Activated CD4-positive, alpha-beta memory T cell treated with anti-CD3 and anti-CD28 coated beads, Interleukin-2, amount 10 ng/mL, durations not matched to agents 7 days and 5 days (primary cell): ENCODE measurements around the gene B3GNT7. TPM values are rescaled to one million over a fixed set of nuclear protein-coding genes. Genes with fewer than 3 reads are reported as not detected.
A peak's percentile ranks its signal among the peaks of the same experiment; 100 is the strongest.
"Not testable (repeated sequence)": the region's sequence is repeated elsewhere in the genome, so short reads cannot be mapped to it uniquely, and the experiment has no call there.

Source experiments
- CTCF ChIA-PET: fragments of 350-600 bp; sonication (Branson Sonifier 250); formaldehyde crosslinking; loops from one replicate; lab custom pipeline; 2021; ENCODE audit warnings: antibody characterized with exemption, inconsistent platforms; lab: Charles Lee
- POLR2A ChIA-PET: fragments of 350-600 bp; sonication (Branson Sonifier 250); formaldehyde crosslinking; loops from one replicate; lab custom pipeline; 2021; ENCODE audit warnings: antibody characterized with exemption; lab: Charles Lee
- DNase-seq: peaks from one replicate; pipeline ENCODE4 v3.0.0-alpha.2; 2020
- H3K27ac Mint-ChIP-seq: one replicate; pipeline ENCODE4 v1.8.0; 2021; ENCODE audit warnings: mild to moderate bottlenecking, mixed read lengths
- H3K27me3 Mint-ChIP-seq: one replicate; pipeline ENCODE4 v1.8.0; 2021; ENCODE audit warnings: mixed read lengths
- H3K36me3 Mint-ChIP-seq: one replicate; pipeline ENCODE4 v1.8.0; 2021; ENCODE audit warnings: low read depth, mixed read lengths
- H3K4me1 Mint-ChIP-seq: one replicate; pipeline ENCODE4 v1.8.0; 2021; ENCODE audit warnings: mixed read lengths
- H3K4me3 Mint-ChIP-seq: one replicate; pipeline ENCODE4 v1.8.0; 2021; ENCODE audit warnings: mild to moderate bottlenecking, mixed read lengths
- H3K9me3 Mint-ChIP-seq: one replicate; pipeline ENCODE4 v1.8.0; 2021; ENCODE audit warnings: mixed read lengths
- total RNA-seq, 2 experiments: library from RNA; stranded (reverse); gene quantifications; one replicate each; pipeline ENCODE4 v1.2.3, GENCODE V29; 2021

B3GNT7 gene
- total RNA-seq, 2 experiments from 2014 or later, result 0.15 TPM; not detected in 1

DNA sequence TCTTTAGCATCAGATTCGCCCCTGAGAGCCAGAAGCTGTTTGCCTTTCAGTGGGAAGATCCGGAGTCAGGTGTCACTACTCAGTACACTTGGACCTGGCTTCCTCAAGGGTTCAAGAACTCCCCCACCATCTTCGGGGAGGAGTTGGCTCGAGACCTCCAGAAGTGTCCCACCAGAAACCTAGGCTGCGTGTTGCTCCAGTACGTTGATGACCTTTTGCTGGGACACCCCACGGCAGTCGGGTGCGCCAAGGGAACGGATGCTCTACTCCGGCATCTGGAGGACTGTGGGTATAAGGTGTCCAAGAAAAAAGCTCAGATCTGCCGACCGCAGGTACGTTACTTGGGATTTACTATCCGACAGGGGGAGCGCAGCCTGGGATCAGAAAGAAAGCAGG, 8.7 kb downstream of the B3GNT7 start:
- peaks cover 20% of the 10 kb centered on the region for H3K4me1 Mint-ChIP-seq
- CTCF ChIA-PET, result interaction anchor here (1.2 kb wide), 1 partner anchor 176 kb away, joined by 3 read pairs; no protein-coding TSS in a partner anchor
- POLR2A ChIA-PET, H3K36me3 Mint-ChIP-seq, H3K9me3 Mint-ChIP-seq, H3K27ac Mint-ChIP-seq, DNase-seq, H3K4me3 Mint-ChIP-seq: not testable (repeated sequence)
- peaks cover 18% of the 10 kb centered on the region for H3K27me3 Mint-ChIP-seq

DNA sequence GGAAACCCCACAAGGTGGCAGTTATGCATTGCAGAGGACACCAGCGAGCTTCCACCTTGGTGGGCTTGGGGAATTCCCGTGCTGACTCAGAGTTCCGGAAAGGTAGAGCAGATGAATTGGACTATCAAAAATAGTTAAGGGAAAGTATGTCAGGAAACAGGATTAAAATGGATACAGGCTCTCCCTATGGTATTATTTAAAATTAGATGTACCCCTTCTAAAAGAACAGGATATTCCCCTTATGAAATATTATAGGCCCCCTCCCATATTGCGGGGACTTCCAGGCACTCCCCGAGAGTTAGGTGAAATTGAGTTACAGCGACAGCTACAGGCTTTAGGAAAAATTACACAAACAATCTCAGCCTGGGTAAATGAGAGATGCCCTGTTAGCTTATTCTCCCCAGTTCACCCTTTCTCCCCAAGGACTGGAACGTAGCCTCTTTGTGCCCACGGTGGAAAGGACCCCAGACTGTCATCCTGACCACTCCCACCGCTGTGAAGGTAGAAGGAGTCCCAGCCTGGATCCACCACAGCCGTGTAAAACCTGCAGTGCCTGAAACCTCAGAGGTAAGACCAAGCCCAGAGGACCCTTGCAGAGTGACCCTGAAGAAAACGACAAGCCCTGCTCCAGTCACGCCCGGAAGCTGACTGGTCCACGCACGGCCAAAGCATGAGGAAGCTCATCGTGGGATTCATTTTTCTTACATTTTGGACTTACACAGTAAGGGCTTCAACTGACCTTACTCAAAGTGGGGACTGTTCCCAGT, 10.3 kb downstream of the B3GNT7 start:
- H3K4me3 Mint-ChIP-seq, DNase-seq, H3K36me3 Mint-ChIP-seq, H3K9me3 Mint-ChIP-seq: not testable (repeated sequence)
- ChIA-PET POLR2A (interaction anchor here (0.7 kb wide), 1 partner anchor 58 kb away, joined by 3 read pairs; the partner anchor contains the start of gene NCL), CTCF (interaction anchor here (0.7 to 3.6 kb wide), 12 partner anchors 9 to 302 kb away, joined by 3 to 22 read pairs (median 6); partner anchors contain the start of gene NCL)
- Mint-ChIP-seq H3K27ac (peak overlapping the region; percentile 2), H3K4me1 (peaks cover 20% of the 10 kb centered on the region), H3K27me3 (peaks cover 24% of the 10 kb centered on the region)

- not testable (repeated sequence) for H3K4me3 Mint-ChIP-seq, DNase-seq, H3K36me3 Mint-ChIP-seq, H3K27ac Mint-ChIP-seq, H3K9me3 Mint-ChIP-seq
- POLR2A ChIA-PET, result interaction anchor here (1.4 kb wide), 1 partner anchor 18 kb away, joined by 3 read pairs; no protein-coding TSS in a partner anchor
- CTCF ChIA-PET, result interaction anchor here (0.6 to 3.6 kb wide), 6 partner anchors 45 to 335 kb away, joined by 3 to 22 read pairs (median 3); no protein-coding TSS in a partner anchor
- Mint-ChIP-seq H3K4me1 (peaks cover 20% of the 10 kb centered on the region), H3K27me3 (peaks cover 30% of the 10 kb centered on the region)
These were observed 12.2 kb downstream of the B3GNT7 start for GRCh38 chr2:231407686-231408085.

DNA sequence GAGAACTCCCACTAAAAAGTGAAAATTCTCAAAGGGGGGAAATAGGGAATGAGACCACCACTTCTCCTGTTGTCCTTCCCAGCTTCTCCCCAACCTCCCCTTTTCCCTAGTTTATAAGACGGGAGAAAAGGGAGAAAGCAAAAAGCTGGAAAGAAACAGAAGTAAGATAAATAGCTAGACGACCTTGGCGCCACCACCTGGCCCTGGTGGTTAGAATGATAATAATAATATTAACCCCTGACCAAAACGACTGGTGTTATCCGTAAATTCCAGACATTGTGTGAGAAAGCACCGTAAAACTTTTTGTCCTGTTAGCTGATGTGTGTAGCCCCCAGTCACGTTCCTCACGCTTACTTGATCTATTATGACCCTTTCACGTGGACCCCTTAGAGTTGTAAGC, 12.8 kb downstream of the B3GNT7 start:
- H3K9me3 Mint-ChIP-seq, POLR2A ChIA-PET, DNase-seq, H3K27ac Mint-ChIP-seq, H3K36me3 Mint-ChIP-seq, H3K4me3 Mint-ChIP-seq: not testable (repeated sequence)
- peaks cover 33% of the 10 kb centered on the region for H3K27me3 Mint-ChIP-seq
- CTCF ChIA-PET, result interaction anchor here (0.6 to 3.6 kb wide), 4 partner anchors 44 to 336 kb away, joined by 3 to 22 read pairs (median 10); no protein-coding TSS in a partner anchor
- H3K4me1 Mint-ChIP-seq, result peaks cover 20% of the 10 kb centered on the region

DNA sequence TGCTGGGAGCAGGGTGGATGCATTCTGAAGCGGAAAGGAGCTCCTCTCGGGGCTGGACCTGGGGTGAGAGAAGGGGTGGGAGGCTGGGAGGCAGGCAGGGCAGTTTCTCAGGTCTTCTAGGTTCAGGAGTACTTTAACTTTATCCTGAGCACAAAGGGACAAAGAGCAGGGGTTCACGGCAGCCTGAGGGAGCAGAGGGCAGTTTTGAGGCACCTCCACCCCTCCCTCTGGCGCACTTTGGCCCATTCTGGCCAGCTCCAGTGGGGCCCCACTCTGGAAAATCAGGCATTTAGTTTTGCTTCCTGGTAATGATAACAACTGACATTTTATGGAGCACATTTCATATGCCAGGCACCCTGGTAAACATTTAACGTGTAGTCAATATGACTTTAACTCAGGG, 14.3 kb downstream of the B3GNT7 start:
- POLR2A ChIA-PET, result no interaction called here
- CTCF ChIA-PET, result interaction anchor here (0.6 to 3.1 kb wide), 3 partner anchors 8 to 306 kb away, joined by 3 to 10 read pairs (median 4); no protein-coding TSS in a partner anchor
- Mint-ChIP-seq H3K9me3 (peaks cover 6% of the 10 kb centered on the region), H3K4me1 (peaks cover 20% of the 10 kb centered on the region), H3K27me3 (peaks cover 43% of the 10 kb centered on the region), H3K4me3 (no peak overlapping the region), H3K36me3 (peaks cover 10% of the 10 kb centered on the region), H3K27ac (no peak overlapping the region)
- no peak for DNase-seq

GRCh38 chr2:231410293-231411004, 14.9 kb downstream of the B3GNT7 start:
- ChIA-PET CTCF (interaction anchor here (0.6 to 3.1 kb wide), 6 partner anchors 7 to 306 kb away, joined by 3 to 10 read pairs (median 4); no protein-coding TSS in a partner anchor), POLR2A (no interaction called here)
- Mint-ChIP-seq H3K9me3 (peaks cover 6% of the 10 kb centered on the region), H3K4me3 (no peak overlapping the region), H3K36me3 (peaks cover 10% of the 10 kb centered on the region), H3K27me3 (peaks cover 46% of the 10 kb centered on the region), H3K27ac (no peak overlapping the region), H3K4me1 (peaks cover 17% of the 10 kb centered on the region)
- DNase-seq, result no peak

- H3K27ac Mint-ChIP-seq, result no peak overlapping the region
- H3K4me3 Mint-ChIP-seq, result no peak overlapping the region
- H3K9me3 Mint-ChIP-seq, result peaks cover 6% of the 10 kb centered on the region
- no peak for DNase-seq
- peaks cover 9% of the 10 kb centered on the region for H3K4me1 Mint-ChIP-seq
- H3K27me3 Mint-ChIP-seq, result peaks cover 49% of the 10 kb centered on the region
- peaks cover 10% of the 10 kb centered on the region for H3K36me3 Mint-ChIP-seq
- CTCF ChIA-PET, result interaction anchor here (0.7 to 3.3 kb wide), 7 partner anchors 11 to 342 kb away, joined by 3 to 11 read pairs (median 5); no protein-coding TSS in a partner anchor
- POLR2A ChIA-PET, result no interaction called here
These were observed 15.7 kb downstream of the B3GNT7 start for GRCh38 chr2:231411237-231411636.

DNA sequence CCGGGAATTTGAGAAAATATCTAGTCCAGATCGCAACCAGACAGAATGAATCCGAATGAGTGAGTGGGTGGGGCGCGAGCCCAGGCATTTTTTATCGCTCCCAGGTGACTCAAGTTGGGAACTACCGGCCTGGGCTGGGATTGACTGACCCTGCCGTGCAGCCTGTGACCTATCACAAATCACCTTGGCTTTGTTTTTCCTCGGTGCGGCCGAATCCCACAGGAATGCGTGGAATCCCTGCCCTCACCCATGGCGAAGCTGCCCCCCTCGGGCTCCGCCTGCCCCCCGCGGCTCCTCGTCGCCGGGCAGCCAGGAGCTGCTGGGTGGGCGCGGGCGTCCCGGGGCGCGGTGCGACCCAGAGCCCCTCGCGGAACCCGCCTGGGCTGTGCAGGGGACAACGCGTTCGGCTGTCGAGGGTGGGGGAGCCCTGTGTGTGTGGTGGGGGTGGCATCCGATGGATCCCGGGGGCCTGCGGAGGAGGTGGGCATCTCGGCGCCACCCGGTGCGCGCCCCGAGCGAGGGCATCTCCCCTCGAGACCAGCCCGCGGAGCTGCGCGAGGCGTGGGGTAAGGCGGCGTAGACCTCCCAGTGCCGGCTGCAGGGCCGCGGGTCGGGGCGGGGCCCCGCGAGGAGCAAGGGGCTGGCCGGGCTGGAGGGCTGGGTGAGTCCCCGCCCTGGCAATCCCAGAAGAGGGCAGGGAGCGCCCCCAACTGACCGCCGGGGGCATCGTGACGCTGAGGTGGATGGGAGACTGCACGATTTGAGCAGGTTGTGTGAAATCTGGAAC, 16.5 kb downstream of the B3GNT7 start:
- H3K9me3 Mint-ChIP-seq, result peaks cover 6% of the 10 kb centered on the region
- ChIA-PET POLR2A (no interaction called here), CTCF (interaction anchor here (0.9 to 3.3 kb wide), 7 partner anchors 12 to 308 kb away, joined by 3 to 11 read pairs (median 5); no protein-coding TSS in a partner anchor)
- no peak overlapping the region for H3K27ac Mint-ChIP-seq
- peaks cover 49% of the 10 kb centered on the region for H3K27me3 Mint-ChIP-seq
- peaks cover 10% of the 10 kb centered on the region for H3K36me3 Mint-ChIP-seq
- DNase-seq, result peak; percentile 62
- H3K4me3 Mint-ChIP-seq, result no peak overlapping the region
- H3K4me1 Mint-ChIP-seq, result peaks cover under 1% of the 10 kb centered on the region

DNA sequence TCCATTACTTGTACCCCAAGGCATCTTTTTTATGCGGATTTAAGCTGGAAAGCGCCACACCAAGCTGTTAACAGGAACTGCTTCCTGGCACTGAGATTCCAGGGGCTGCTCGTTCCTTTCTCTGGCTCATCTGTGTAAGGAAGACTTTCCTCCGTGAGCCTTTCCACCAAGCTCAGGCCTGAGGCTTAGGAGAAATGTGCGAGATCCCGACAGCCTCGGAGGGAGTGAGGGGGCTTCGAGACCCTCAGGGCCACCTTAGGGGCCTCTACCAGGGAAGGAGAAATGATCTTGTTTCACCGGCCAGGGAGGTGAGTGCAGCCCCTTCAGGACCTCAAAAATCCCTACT, 17.1 kb downstream of the B3GNT7 start:
- Mint-ChIP-seq H3K27ac (no peak overlapping the region), H3K36me3 (peaks cover 10% of the 10 kb centered on the region), H3K4me1 (no peaks in the 10 kb centered on the region), H3K9me3 (peaks cover 6% of the 10 kb centered on the region), H3K4me3 (no peak overlapping the region), H3K27me3 (peaks cover 49% of the 10 kb centered on the region)
- POLR2A ChIA-PET, result interaction anchor here (1.5 kb wide), 1 partner anchor 14 kb away, joined by 3 read pairs; no protein-coding TSS in a partner anchor
- no peak for DNase-seq
- CTCF ChIA-PET, result interaction anchor here (0.5 to 3.3 kb wide), 6 partner anchors 39 to 382 kb away, joined by 3 to 11 read pairs (median 5); no protein-coding TSS in a partner anchor

DNA sequence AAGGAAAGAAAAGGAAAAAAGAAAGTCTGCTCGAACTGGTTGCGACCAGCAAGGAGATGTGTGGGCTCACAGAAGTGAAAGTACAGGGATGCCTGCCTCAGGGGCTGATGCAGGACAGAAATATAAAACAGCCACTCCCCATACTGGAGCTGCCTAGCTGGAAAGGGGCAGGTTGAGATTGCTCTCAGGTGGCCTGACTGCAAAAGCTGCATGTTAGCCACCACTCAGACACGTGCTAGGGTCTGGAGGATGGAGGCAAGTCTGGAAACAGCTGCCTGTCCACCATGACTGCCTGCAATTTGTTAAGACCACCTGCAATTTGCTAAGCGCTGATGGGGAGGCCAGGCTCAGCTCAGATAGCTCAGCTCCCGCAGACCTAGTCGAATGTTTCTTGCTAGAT, 17.9 kb downstream of the B3GNT7 start:
- H3K4me3 Mint-ChIP-seq, result no peak overlapping the region
- H3K36me3 Mint-ChIP-seq, result peaks cover 10% of the 10 kb centered on the region
- CTCF ChIA-PET, result interaction anchor here (3.3 kb wide), 1 partner anchor 186 kb away, joined by 11 read pairs; no protein-coding TSS in a partner anchor
- peaks cover 6% of the 10 kb centered on the region for H3K9me3 Mint-ChIP-seq
- DNase-seq, result no peak
- H3K27ac Mint-ChIP-seq, result no peak overlapping the region
- POLR2A ChIA-PET, result interaction anchor here (1.5 kb wide), 1 partner anchor 14 kb away, joined by 3 read pairs; no protein-coding TSS in a partner anchor
- H3K4me1 Mint-ChIP-seq, result no peaks in the 10 kb centered on the region
- peaks cover 50% of the 10 kb centered on the region for H3K27me3 Mint-ChIP-seq

DNA sequence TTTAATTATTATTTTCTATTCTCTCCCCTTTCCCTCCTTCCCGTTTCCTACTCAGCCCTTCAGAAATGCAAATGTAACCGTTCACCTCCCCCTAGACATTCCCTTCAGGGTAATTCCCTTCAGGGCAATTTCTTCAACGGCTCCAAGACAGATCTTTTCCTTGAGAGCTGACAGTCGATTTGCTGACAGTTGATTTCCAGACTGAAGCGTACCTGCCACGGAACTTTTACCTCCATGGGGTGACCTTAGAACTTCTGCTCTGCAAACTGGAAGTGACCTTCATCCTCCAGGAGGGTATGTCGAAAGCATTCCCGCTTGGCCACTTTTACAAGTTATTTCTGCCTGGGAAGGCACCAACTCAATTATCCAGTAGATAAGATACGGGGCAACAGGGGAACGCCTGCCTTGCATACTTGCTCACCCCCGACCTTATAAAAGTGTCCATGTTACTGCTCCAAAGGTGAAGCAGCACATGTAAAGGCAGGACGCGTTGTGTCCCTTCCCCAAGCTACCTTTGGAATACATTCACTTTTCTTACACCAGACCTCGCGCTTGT, 18.5 kb downstream of the B3GNT7 start:
- Mint-ChIP-seq H3K4me3 (no peak overlapping the region), H3K4me1 (no peaks in the 10 kb centered on the region), H3K27me3 (peaks cover 51% of the 10 kb centered on the region), H3K27ac (no peak overlapping the region), H3K36me3 (peaks cover 10% of the 10 kb centered on the region), H3K9me3 (peaks cover 6% of the 10 kb centered on the region)
- CTCF ChIA-PET, result interaction anchor here (3.3 kb wide), 1 partner anchor 186 kb away, joined by 11 read pairs; no protein-coding TSS in a partner anchor
- no peak for DNase-seq
- POLR2A ChIA-PET, result interaction anchor here (1.5 kb wide), 1 partner anchor 15 kb away, joined by 3 read pairs; no protein-coding TSS in a partner anchor

DNA sequence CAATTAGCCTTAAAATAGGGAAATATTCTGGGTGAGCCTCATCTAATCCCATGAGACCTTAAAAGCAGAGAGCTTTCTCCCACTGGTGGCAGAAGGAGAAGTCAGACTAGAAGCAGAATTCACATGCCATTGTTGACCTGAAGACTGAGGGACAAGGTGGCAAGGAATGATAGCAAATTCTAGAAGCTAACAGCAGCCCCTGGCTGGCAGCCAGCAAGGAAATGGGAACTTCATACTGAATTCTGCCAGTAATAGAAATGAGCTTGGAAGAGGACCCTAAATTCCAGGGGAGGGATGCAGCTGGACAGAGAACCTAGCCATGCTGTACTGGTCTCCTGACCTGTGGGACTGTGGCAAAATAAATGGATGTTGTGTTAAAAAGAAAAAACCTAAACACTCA, 19.5 kb downstream of the B3GNT7 start:
- no peak overlapping the region for H3K27ac Mint-ChIP-seq

More for the DNA sequence above, 19.5 kb downstream of the B3GNT7 start:
- peaks cover 6% of the 10 kb centered on the region for H3K9me3 Mint-ChIP-seq
- ChIA-PET CTCF (no interaction called here), POLR2A (no interaction called here)
- H3K4me1 Mint-ChIP-seq, result no peaks in the 10 kb centered on the region
- peaks cover 54% of the 10 kb centered on the region for H3K27me3 Mint-ChIP-seq
- no peak overlapping the region for H3K4me3 Mint-ChIP-seq
- no peak for DNase-seq
- peaks cover 10% of the 10 kb centered on the region for H3K36me3 Mint-ChIP-seq
